ENCODE results near the gene GFM1.

GFM1 gene

DNA sequence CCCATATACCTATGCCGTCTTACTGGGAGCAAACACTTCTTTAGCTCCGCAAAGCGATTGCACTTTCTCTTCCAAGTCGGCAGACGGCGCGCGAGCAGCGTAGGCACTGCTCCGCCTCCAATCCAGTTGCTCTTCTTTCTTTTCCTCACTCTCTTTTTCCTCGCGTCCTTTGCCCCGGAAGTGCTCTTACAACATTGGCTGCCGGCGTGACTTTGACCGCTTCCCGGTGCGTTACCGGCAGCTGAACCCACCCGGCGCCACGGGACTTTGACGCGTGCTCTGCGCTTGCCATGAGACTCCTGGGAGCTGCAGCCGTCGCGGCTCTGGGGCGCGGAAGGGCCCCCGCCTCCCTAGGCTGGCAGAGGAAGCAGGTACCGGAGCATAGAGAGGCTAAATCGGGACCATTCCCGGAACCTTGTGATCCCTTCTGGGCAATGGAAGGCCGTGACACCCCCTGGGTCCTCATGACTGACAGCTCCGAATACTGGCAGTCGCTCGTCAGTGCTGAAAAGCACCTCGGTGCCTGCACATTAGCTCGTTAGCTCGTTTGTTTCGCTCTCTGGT lies at the start of gene GFM1:
GFM1 (plus strand) TSS at position 183 of the 564 bp plus-strand sequence; CDS start at position 291, 108 bp downstream.
- peaks cover 3% of the 10 kb centered on the region; the same call in 1 of the 2 replicates for H3K36me3 ChIP-seq (ENCODE audit: control insufficient read depth, insufficient read depth, low read length)
- no CpG with 5 or more reads among the region's 42 CpGs for WGBS (ENCODE audit: insufficient coverage, insufficient read length)
- H3K27me3 ChIP-seq (ENCODE audit: control insufficient read depth, insufficient read depth, low read length) = no peaks in the 10 kb centered on the region
- H3K9me3 ChIP-seq (ENCODE audit: control insufficient read depth, insufficient read depth, low read length) = no peaks in the 10 kb centered on the region
- no peaks in the 10 kb centered on the region for H3K4me1 ChIP-seq (ENCODE audit: control insufficient read depth, insufficient read depth, low read length)
- peak; percentile 92 for DNase-seq (ENCODE audit: low read depth, low spot score)
- H3K27ac ChIP-seq (ENCODE audit: low read length) = no peak within 1 kb of the TSS
- H3K4me3 ChIP-seq (ENCODE audit: low read length) = peak within 1 kb of the TSS; percentile 100

DNA sequence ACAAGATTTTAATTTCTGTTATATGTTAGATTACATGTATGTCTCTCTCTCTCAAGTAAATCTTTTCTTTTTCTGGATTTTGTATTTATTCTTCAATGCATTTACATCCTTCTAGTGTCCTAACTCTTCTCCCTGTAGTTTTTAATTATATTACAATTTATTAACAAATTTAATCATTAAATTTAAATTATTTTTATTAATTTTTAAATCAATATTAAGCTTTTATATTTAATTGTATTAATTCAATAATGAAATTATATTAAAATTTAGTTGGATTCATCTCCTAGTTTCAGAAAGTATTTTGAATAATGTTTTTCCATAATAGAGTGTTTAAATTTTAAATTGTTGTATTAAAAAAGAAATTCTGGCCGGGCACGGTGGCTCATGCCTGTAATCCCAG lies 43.5 kb upstream of the GFM1 start:
- H3K4me1 ChIP-seq (ENCODE audit: control insufficient read depth, insufficient read depth, low read length) = no peaks in the 10 kb centered on the region
- no peaks in the 10 kb centered on the region for H3K9me3 ChIP-seq (ENCODE audit: control insufficient read depth, insufficient read depth, low read length)
- no peak overlapping the region for H3K4me3 ChIP-seq (ENCODE audit: low read length)
- H3K27me3 ChIP-seq (ENCODE audit: control insufficient read depth, insufficient read depth, low read length) = no peaks in the 10 kb centered on the region
- H3K27ac ChIP-seq (ENCODE audit: low read length) = no peak overlapping the region
- H3K36me3 ChIP-seq (ENCODE audit: control insufficient read depth, insufficient read depth, low read length) = no peaks in the 10 kb centered on the region
- no peak for DNase-seq (ENCODE audit: low read depth, low spot score)
- WGBS (ENCODE audit: insufficient coverage, insufficient read length) = 100% methylated on average over 1 of the region's 2 CpGs

DNA sequence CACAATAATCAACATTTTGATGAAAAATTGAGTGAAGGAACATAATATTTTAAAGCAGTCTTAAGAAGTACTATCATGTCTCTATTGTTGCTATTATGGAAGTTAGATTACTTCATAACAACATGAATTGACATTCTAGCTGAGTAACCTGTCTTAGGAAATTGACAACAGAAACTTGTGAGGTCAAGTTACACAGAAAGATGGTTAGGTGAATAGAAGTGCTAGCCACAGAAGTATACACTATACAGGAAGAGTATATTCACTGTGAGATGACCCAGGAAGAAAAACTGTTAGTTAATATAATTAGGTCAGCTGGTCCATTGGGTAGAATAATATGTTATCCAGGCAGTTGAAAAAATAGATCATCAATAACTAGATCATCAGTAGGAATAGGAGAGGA lies 42.1 kb upstream of the GFM1 start:
- H3K36me3 ChIP-seq (ENCODE audit: control insufficient read depth, insufficient read depth, low read length) = no peaks in the 10 kb centered on the region
- no peaks in the 10 kb centered on the region for H3K9me3 ChIP-seq (ENCODE audit: control insufficient read depth, insufficient read depth, low read length)
- H3K4me1 ChIP-seq (ENCODE audit: control insufficient read depth, insufficient read depth, low read length) = no peaks in the 10 kb centered on the region
- H3K27me3 ChIP-seq (ENCODE audit: control insufficient read depth, insufficient read depth, low read length) = no peaks in the 10 kb centered on the region
- DNase-seq (ENCODE audit: low read depth, low spot score) = no peak
- H3K27ac ChIP-seq (ENCODE audit: low read length) = no peak overlapping the region
- H3K4me3 ChIP-seq (ENCODE audit: low read length) = no peak overlapping the region

DNA sequence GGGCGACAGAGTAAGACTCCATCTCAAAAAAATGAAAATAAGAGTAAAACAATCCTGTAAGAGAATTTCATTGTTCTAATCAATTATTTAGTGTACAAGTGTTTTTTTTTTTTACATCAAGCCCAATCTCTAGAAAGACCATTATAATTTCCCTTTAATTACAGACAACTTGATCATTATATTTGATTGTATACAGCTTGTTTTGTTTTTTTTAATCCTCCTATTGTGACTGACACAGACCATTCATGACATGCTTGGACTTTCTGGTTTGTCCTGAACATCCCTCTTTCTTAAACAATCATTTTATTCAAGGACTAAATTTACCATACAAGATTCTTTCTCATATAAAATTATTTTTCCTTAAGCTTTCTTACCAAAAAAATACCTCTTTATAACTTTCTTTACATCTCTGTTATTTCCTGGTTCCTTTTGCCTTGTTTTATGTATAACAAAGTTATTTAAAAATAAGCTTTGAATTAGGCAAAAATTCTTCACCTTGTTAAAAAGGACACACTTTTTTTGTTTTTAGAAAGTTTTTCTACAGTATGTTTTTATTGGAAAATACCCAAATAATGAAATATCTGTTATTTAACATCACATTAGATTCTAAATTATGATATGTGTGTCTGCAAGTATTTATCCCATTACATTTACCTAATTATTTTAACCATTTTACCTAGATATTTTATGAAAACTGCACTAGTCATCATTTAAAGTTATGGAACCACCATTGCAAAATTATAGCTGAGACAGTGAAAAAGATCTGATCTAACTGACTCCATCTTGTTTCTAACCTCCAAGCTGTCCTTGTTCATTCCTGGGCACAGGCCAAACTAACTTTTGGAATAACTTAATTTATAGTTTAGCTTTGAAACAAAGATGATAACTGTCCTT lies 26.1 kb upstream of the GFM1 start:
- Histone ChIP-seq H3K4me3 (ENCODE audit: low read length) (no peak overlapping the region), H3K9me3 (ENCODE audit: control insufficient read depth, insufficient read depth, low read length) (peaks cover 1% of the 10 kb centered on the region; the same call in 1 of the 2 replicates), H3K27ac (ENCODE audit: low read length) (no peak overlapping the region), H3K36me3 (ENCODE audit: control insufficient read depth, insufficient read depth, low read length) (no peaks in the 10 kb centered on the region), H3K4me1 (ENCODE audit: control insufficient read depth, insufficient read depth, low read length) (no peaks in the 10 kb centered on the region), H3K27me3 (ENCODE audit: control insufficient read depth, insufficient read depth, low read length) (no peaks in the 10 kb centered on the region)
- no CpG with 5 or more reads among the region's 1 CpG for WGBS (ENCODE audit: insufficient coverage, insufficient read length)
- DNase-seq (ENCODE audit: low read depth, low spot score) = no peak

DNA sequence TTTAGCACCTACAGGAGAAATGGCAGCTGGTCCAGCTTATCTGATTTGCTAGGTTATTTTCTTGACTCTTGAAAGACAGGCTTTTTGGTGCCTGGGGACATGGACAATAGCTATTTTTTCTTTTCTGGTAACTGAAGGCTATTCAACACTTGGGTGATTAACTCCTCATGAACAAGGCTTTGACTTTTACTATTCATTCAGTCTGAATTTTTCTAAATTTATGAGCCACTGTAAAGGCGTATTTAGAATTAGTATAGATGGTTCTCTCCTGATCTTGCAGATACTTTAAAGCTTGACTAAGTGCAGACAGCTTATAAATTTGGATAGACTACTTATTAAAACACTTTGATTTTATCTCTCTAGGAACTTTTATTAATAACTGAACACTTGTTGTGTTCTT lies 18.4 kb upstream of the GFM1 start:
- WGBS (ENCODE audit: insufficient coverage, insufficient read length) = no CpG with 5 or more reads among the region's 1 CpG
- Histone ChIP-seq H3K27me3 (ENCODE audit: control insufficient read depth, insufficient read depth, low read length) (no peaks in the 10 kb centered on the region), H3K36me3 (ENCODE audit: control insufficient read depth, insufficient read depth, low read length) (no peaks in the 10 kb centered on the region), H3K4me1 (ENCODE audit: control insufficient read depth, insufficient read depth, low read length) (no peaks in the 10 kb centered on the region), H3K4me3 (ENCODE audit: low read length) (no peak overlapping the region), H3K27ac (ENCODE audit: low read length) (no peak overlapping the region), H3K9me3 (ENCODE audit: control insufficient read depth, insufficient read depth, low read length) (no peaks in the 10 kb centered on the region)
- no peak for DNase-seq (ENCODE audit: low read depth, low spot score)

DNA sequence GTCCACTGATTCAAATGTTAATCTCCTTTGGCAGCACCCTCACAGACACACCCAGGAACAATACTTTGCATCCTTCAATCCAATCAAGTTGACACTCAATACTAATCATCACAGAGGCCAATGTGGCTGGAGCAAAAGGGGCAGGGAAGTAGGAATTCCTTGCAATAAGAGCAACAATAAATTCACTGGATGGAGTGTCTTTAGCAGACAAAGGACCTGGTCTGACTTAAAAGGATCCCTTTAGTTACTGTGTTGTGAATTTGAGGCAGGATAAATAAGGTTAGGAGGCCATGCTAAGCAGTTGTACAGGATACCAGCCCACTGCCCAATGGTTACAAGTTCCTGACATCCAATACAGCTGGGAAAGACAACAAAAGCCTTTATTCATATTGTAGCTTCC lies 12.3 kb upstream of the GFM1 start:
- Histone ChIP-seq H3K27me3 (ENCODE audit: control insufficient read depth, insufficient read depth, low read length) (no peaks in the 10 kb centered on the region), H3K9me3 (ENCODE audit: control insufficient read depth, insufficient read depth, low read length) (no peaks in the 10 kb centered on the region), H3K27ac (ENCODE audit: low read length) (no peak overlapping the region), H3K4me1 (ENCODE audit: control insufficient read depth, insufficient read depth, low read length) (peaks cover 3% of the 10 kb centered on the region; the same call in 1 of the 2 replicates), H3K36me3 (ENCODE audit: control insufficient read depth, insufficient read depth, low read length) (no peaks in the 10 kb centered on the region), H3K4me3 (ENCODE audit: low read length) (no peak overlapping the region)
- DNase-seq (ENCODE audit: low read depth, low spot score) = no peak

DNA sequence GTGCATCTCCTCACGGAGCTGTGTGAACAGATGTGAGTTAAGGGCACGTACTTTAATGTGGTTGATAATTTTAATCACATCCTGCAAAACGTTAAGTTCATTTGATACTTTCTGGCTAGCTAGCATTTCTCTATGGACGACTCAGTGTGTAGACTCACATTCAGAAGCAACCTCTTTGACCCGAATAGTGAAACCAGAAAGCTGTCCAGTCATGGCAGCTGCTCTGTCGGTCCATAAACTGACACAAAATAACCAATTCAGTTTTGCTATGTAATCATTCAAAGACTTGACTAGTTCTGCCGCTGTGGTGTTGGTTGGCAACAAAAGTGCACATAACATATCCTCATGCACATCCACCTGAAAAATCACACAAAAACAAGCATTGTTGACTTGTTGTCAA lies 3.7 kb upstream of the GFM1 start:
- Histone ChIP-seq H3K4me1 (ENCODE audit: control insufficient read depth, insufficient read depth, low read length) (no peaks in the 10 kb centered on the region), H3K9me3 (ENCODE audit: control insufficient read depth, insufficient read depth, low read length) (no peaks in the 10 kb centered on the region), H3K4me3 (ENCODE audit: low read length) (no peak overlapping the region), H3K36me3 (ENCODE audit: control insufficient read depth, insufficient read depth, low read length) (no peaks in the 10 kb centered on the region), H3K27me3 (ENCODE audit: control insufficient read depth, insufficient read depth, low read length) (no peaks in the 10 kb centered on the region), H3K27ac (ENCODE audit: low read length) (no peak overlapping the region)
- no CpG with 5 or more reads among the region's 7 CpGs for WGBS (ENCODE audit: insufficient coverage, insufficient read length)
- no peak for DNase-seq (ENCODE audit: low read depth, low spot score)

DNA sequence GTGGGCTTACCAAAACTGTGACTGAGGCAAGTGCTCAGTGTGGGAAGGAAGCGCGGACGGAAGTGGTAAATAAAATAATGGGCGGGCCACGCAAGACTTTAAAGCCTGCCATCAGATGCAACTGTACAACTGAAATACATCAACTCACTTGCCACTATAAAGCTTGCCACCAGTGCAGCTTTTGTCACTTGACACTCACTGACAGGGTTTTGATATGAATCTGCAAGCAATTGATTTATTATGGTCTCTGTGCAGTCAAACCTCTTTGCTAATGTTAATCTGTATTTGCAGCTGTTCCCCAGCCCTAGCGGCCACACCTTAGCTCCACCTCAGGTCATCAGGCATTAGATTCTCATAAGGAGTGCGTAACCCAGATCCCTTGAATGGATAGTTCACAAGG lies 2.3 kb upstream of the GFM1 start:
- H3K27ac ChIP-seq (ENCODE audit: low read length) = no peak overlapping the region

DNA sequence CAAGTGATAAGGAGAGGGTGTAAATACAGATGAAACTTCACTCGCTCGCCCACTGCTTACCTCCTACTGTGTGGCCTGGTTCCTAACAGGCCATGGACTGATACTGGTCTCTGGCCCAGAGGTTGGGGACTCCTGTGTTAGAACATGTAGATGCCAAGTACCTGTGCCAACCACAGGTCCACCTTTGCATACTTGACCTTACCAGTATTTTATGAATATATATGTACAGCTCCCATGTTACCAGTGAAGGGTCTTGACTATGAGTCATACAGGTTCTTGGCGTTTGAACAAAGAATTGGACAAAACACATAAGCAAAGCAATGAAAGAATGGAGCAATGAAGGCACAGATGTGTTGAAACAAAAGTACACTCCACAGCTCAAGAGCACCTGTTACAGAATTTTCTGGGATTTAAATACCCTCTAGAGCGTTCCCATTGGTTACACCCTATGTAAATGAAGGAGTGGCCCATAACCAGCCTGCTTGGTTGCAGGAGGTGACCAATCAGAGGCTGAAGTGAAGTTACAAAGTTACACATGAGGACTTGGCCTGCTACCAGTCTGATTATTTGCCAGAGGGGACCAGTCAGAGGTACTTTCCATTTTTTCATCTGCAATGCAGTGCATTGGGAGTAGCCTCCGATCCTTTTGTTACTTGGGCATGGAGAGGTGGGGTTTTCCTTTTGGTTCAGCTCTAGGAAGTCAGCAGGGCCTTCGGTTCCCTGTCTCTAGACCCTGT lies 1.7 kb upstream of the GFM1 start:
- Histone ChIP-seq H3K9me3 (ENCODE audit: control insufficient read depth, insufficient read depth, low read length) (no peaks in the 10 kb centered on the region), H3K27me3 (ENCODE audit: control insufficient read depth, insufficient read depth, low read length) (no peaks in the 10 kb centered on the region), H3K4me1 (ENCODE audit: control insufficient read depth, insufficient read depth, low read length) (no peaks in the 10 kb centered on the region), H3K36me3 (ENCODE audit: control insufficient read depth, insufficient read depth, low read length) (peaks cover 3% of the 10 kb centered on the region; the same call in 1 of the 2 replicates), H3K27ac (ENCODE audit: low read length) (no peak overlapping the region), H3K4me3 (ENCODE audit: low read length) (no peak overlapping the region)
- WGBS (ENCODE audit: insufficient coverage, insufficient read length) = no CpG with 5 or more reads among the region's 6 CpGs
- no peak for DNase-seq (ENCODE audit: low read depth, low spot score)

More for the DNA sequence above, 2.3 kb upstream of the GFM1 start:
- no peak overlapping the region for H3K4me3 ChIP-seq (ENCODE audit: low read length)
- H3K4me1 ChIP-seq (ENCODE audit: control insufficient read depth, insufficient read depth, low read length) = no peaks in the 10 kb centered on the region
- DNase-seq (ENCODE audit: low read depth, low spot score) = no peak
- H3K36me3 ChIP-seq (ENCODE audit: control insufficient read depth, insufficient read depth, low read length) = peaks cover 3% of the 10 kb centered on the region; the same call in 1 of the 2 replicates
- WGBS (ENCODE audit: insufficient coverage, insufficient read length) = no CpG with 5 or more reads among the region's 7 CpGs
- no peaks in the 10 kb centered on the region for H3K27me3 ChIP-seq (ENCODE audit: control insufficient read depth, insufficient read depth, low read length)
- H3K9me3 ChIP-seq (ENCODE audit: control insufficient read depth, insufficient read depth, low read length) = no peaks in the 10 kb centered on the region

DNA sequence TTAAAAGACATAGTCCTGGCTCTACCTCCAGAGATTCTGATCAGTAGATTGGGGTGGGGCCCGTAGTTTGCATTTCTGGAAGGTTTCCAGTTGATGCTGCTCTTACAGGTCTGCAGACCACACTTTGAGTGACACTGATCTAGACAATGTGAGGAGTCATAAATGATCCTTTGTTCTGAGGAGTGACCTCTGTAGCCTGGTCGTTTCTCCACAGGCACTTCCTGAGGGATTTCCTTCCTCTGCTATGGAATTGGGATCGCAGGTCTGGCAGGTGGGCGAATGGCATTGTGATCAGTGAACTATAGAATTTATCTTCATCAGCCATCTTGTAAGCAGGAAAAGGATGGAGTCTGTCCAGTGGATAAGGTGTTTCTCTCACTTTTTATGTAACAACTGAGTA lies 5.5 kb downstream of the GFM1 start:
- DNase-seq (ENCODE audit: low read depth, low spot score) = no peak
- H3K4me3 ChIP-seq (ENCODE audit: low read length) = no peak overlapping the region
- no CpG with 5 or more reads among the region's 4 CpGs for WGBS (ENCODE audit: insufficient coverage, insufficient read length)
- no peaks in the 10 kb centered on the region for H3K9me3 ChIP-seq (ENCODE audit: control insufficient read depth, insufficient read depth, low read length)
- no peak overlapping the region for H3K27ac ChIP-seq (ENCODE audit: low read length)
- H3K36me3 ChIP-seq (ENCODE audit: control insufficient read depth, insufficient read depth, low read length) = peaks cover 3% of the 10 kb centered on the region; the same call in 1 of the 2 replicates
- H3K27me3 ChIP-seq (ENCODE audit: control insufficient read depth, insufficient read depth, low read length) = no peaks in the 10 kb centered on the region
- H3K4me1 ChIP-seq (ENCODE audit: control insufficient read depth, insufficient read depth, low read length) = no peaks in the 10 kb centered on the region

Data from iPS DF 6.9 (cell line).